ENCODE data around the gene OTOP2.

DNA sequence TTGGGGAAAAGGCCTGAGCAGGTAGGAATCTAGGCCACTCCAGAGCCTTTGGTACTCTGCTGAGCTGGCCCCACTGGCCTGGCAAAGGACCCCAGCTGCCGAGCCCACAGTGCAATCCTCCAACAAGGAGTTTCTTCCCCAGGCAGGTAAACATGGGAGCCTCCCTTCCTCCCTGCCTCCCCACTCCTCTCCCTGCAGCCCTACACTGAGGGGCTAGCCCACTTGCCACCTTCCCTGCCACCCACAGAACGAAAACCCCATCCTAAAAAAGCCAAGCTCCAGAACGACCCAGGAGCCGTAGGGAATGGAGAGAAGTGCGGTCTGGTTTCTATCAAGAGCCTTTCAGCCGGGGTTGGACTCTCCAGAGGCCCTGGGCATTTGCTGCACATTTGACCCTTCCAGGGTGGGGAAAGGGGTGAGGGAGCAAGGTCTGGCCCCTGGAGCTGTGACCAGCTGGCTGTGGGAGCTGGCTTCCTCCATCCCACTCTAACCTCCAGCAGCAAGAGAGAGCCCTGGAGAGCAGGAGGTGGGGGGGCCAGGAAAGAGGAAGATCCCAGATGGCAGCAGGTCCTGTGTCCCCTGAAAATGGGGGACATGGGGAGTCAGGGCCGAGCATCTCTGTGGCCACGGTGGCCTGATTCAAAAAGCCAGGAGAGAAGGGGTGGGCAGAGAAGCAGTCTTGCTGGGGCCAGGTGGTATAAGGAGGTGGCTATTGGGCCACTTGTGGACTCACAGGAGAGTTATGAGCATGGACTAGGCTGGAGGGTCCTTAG, 47.2 kb downstream of the OTOP2 start:
- TF ChIP-seq EZH2 (IDR thresholded peaks at IDR 0.05): no peak
- TF ChIP-seq POLR2AphosphoS5 (IDR thresholded peaks at IDR 0.05; ENCODE audit: borderline replicate concordance, low read depth, low read length): no peak
